ENCODE data around the gene BTK. TPM values are rescaled to one million over a fixed set of nuclear protein-coding genes. Genes with fewer than 3 reads are reported as not detected.
A peak's percentile ranks its signal among the peaks of the same experiment; 100 is the strongest.

Gene BTK
- total and polyA plus RNA-seq, 9 of the 15 experiments (the other 6 are each of a cell fraction or from before 2014, with no cell fraction given): 14.9 to 93.4 (median 65.2) TPM

- TF ChIP-seq HDAC8 (tag; IDR thresholded peaks at IDR 0.05) (no peak), JUN (IDR thresholded peaks at IDR 0.05; ENCODE audit: borderline replicate concordance, low read depth, low read length) (no peak), JUN (CRISPR knock-in tag; IDR thresholded peaks at IDR 0.05; ENCODE audit: borderline replicate concordance) (0 out of 2 replicates have a peak, but pooled peaks have one; percentile 57), HNRNPL (IDR thresholded peaks at IDR 0.05; ENCODE audit: low read depth, low read length) (no peak), RUNX1 (IDR thresholded peaks at IDR 0.05; ENCODE audit: low read depth) (no peak), STAT5A (IDR thresholded peaks at IDR 0.05; ENCODE audit: borderline replicate concordance, low read length) (no peak), U2AF2 (optimal IDR thresholded peaks at IDR 0.05; ENCODE audit: low read depth, low read length) (no peak), AFF1 (IDR thresholded peaks at IDR 0.05; ENCODE audit: low read depth in 1 of 2, partially characterized antibody in 2 of 2) (no peak), THRAP3 (IDR thresholded peaks at IDR 0.05; ENCODE audit: borderline replicate concordance) (no peak), CCAR2 (IDR thresholded peaks at IDR 0.05; ENCODE audit: low read depth, low read length) (no peak), ADNP (tag; IDR thresholded peaks at IDR 0.05) (no peak), ZNF143 (CRISPR knock-in tag; IDR thresholded peaks at IDR 0.05) (no peak), SMARCC2 (IDR thresholded peaks at IDR 0.05; ENCODE audit: low read depth) (no peak), DIDO1 (tag; IDR thresholded peaks at IDR 0.05; ENCODE audit: low read depth) (no peak), ZNF197 (CRISPR knock-in tag; IDR thresholded peaks at IDR 0.05; ENCODE audit: low read depth) (no peak), MIER1 (IDR thresholded peaks at IDR 0.05; ENCODE audit: low read depth) (no peak), TAF9B (IDR thresholded peaks at IDR 0.05; ENCODE audit: partially characterized antibody) (no peak), MLX (CRISPR knock-in tag; conservative IDR thresholded peaks at IDR 0.05) (no peak), EP300 (IDR thresholded peaks at IDR 0.05; ENCODE audit: low read length) (no peak), NFYB (IDR thresholded peaks at IDR 0.05; ENCODE audit: extremely low read depth, insufficient read length) (no peak), POLR2G (IDR thresholded peaks at IDR 0.05; ENCODE audit: low read depth, low read length) (peak; percentile 89), HSF4 (CRISPR knock-in tag; IDR thresholded peaks at IDR 0.05; ENCODE audit: borderline replicate concordance) (no peak)
Observed at GRCh38 chrX:101348452-101349192, 37.4 kb downstream of the BTK start, which contains the start of gene TIMM8A (continued).
